Measurements from ENCODE around the gene ZNF71.

Gene ZNF71

GRCh38 chr19:56661248-56661647, 66.1 kb downstream of the ZNF71 start:
- in situ Hi-C loops (cut with MboI; ENCODE audit: low pct_unique_long_range_greater_than_20kb, low sequenced_read_pairs, unreplicated experiment): no loop called here
- TF ChIP-seq, protein P1, sequence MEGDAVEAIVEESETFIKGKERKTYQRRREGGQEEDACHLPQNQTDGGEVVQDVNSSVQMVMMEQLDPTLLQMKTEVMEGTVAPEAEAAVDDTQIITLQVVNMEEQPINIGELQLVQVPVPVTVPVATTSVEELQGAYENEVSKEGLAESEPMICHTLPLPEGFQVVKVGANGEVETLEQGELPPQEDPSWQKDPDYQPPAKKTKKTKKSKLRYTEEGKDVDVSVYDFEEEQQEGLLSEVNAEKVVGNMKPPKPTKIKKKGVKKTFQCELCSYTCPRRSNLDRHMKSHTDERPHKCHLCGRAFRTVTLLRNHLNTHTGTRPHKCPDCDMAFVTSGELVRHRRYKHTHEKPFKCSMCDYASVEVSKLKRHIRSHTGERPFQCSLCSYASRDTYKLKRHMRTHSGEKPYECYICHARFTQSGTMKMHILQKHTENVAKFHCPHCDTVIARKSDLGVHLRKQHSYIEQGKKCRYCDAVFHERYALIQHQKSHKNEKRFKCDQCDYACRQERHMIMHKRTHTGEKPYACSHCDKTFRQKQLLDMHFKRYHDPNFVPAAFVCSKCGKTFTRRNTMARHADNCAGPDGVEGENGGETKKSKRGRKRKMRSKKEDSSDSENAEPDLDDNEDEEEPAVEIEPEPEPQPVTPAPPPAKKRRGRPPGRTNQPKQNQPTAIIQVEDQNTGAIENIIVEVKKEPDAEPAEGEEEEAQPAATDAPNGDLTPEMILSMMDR (IDR thresholded peaks at IDR 0.05; ENCODE audit: extremely low read depth, insufficient read depth, missing control alignments): no peak
- DNase-seq (ENCODE audit: low spot score): no peak

GRCh38 chr19:56663931-56664500, 68.9 kb downstream of the ZNF71 start:
- no peak for DNase-seq (ENCODE audit: low spot score)
- in situ Hi-C loops (cut with MboI; ENCODE audit: low pct_unique_long_range_greater_than_20kb, low sequenced_read_pairs, unreplicated experiment): no loop called here

DNA sequence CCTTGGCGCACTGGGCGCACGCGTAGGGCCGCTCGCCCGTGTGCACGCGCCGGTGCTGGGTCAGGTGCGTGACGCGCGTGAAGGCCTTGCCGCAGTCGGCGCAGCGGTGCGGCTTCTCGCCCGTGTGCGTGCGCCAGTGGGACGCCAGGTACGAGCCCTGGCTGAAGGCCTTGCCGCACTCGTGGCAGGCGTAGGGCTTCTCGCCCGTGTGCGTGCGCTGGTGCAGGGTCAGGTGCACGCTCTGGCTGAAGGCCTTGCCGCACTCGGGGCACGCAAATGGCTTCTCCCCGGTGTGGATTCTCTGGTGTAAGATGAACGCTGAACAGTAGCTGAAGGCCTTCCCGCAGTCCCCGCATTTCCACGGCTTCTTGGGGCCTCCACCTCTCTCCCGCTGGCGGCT, 69.4 kb downstream of the ZNF71 start:
- TF ChIP-seq, protein P1 (IDR thresholded peaks at IDR 0.05; ENCODE audit: extremely low read depth, insufficient read depth, missing control alignments): no peak
- in situ Hi-C loops (cut with MboI; ENCODE audit: low pct_unique_long_range_greater_than_20kb, low sequenced_read_pairs, unreplicated experiment): no loop called here
- no peak for DNase-seq (ENCODE audit: low spot score)

More at GRCh38 chr19:56663931-56664500, 68.9 kb downstream of the ZNF71 start:
- TF ChIP-seq, protein P1 (IDR thresholded peaks at IDR 0.05; ENCODE audit: extremely low read depth, insufficient read depth, missing control alignments): no peak

GRCh38 chr19:56667311-56667870, 72.3 kb downstream of the ZNF71 start:
- in situ Hi-C loops (cut with MboI; ENCODE audit: low pct_unique_long_range_greater_than_20kb, low sequenced_read_pairs, unreplicated experiment): no loop called here
- TF ChIP-seq, protein P1 (IDR thresholded peaks at IDR 0.05; ENCODE audit: extremely low read depth, insufficient read depth, missing control alignments): no peak
- no peak for DNase-seq (ENCODE audit: low spot score)

DNA sequence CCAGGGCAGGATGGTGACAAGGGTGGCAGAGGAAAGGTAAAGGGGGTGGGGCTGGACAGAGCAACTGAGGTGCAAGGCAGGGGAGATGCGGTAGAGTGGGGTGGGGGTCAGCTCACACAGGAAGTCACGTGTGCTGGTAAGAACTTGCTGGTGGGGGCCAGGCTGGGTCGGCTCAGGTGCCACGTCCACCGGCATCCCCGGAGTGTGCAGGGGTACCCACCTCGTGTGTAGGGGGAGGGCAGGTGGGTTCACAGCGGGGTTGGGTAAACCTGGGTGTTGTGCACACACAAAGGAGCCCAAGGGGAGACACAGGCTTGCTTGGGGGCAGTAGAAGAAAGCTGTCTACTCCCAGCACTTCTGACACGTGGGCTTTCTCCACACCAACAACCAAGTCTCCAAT, 73.6 kb downstream of the ZNF71 start:
- in situ Hi-C loops (cut with MboI; ENCODE audit: low pct_unique_long_range_greater_than_20kb, low sequenced_read_pairs, unreplicated experiment): no loop called here
- TF ChIP-seq, protein P1 (IDR thresholded peaks at IDR 0.05; ENCODE audit: extremely low read depth, insufficient read depth, missing control alignments): no peak
- DNase-seq (ENCODE audit: low spot score): no peak

DNA sequence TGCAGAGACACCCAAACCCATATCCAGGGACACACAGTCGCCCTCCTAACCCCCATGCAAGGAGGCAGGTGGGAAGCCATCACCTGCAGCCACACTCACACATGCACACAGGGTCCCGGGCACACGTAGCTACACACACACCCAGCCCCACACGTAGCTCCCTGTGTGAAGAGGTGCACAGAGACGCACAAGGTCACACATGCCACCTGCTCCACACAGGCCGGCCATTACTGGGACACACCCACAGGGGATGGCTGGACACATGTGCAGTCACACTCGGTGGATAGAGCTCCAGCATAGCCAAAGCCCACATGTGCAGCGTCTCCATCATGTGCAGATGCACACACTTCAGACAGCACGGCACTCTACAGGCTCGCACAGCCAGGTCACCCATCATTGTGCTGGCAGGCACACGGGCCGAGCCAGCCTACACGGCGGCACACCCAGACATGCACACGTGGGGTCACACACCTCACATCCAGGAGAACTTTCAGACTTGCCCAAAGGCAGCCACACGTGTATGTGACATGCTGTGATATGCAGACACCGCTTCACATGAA, 75.4 kb downstream of the ZNF71 start:
- in situ Hi-C loops (cut with MboI; ENCODE audit: low pct_unique_long_range_greater_than_20kb, low sequenced_read_pairs, unreplicated experiment): no loop called here
- TF ChIP-seq, protein P1 (IDR thresholded peaks at IDR 0.05; ENCODE audit: extremely low read depth, insufficient read depth, missing control alignments): no peak
- DNase-seq (ENCODE audit: low spot score): no peak
